VCaP (cell line): ENCODE data around the gene FHIT.

ENCODE experiments used
- H3K27ac ChIP-seq: fragments of 450-650 bp; 2 replicates; pipeline ENCODE4 v1.5.1; 2017
- CTCF ChIP-seq: fragments of 450-650 bp; conservative IDR thresholded peaks from 2 replicates; pipeline ENCODE4 v1.5.1; 2017; ENCODE audit warnings: mild to moderate bottlenecking, moderate library complexity

The FHIT gene

GRCh38 chr3:60207905-60208304 is 1043.3 kb downstream of the FHIT start:
- no peak overlapping the region for H3K27ac ChIP-seq
- TF ChIP-seq CTCF = no peak

GRCh38 chr3:60206206-60206605 is 1045.0 kb downstream of the FHIT start:
- H3K27ac ChIP-seq = no peak overlapping the region
- TF ChIP-seq CTCF = no peak

GRCh38 chr3:60202052-60202726 is 1049.1 kb downstream of the FHIT start:
- H3K27ac ChIP-seq = no peak overlapping the region
- peak; percentile 56 for TF ChIP-seq CTCF

GRCh38 chr3:60199306-60199705 is 1051.9 kb downstream of the FHIT start:
- H3K27ac ChIP-seq = no peak overlapping the region
- no peak for TF ChIP-seq CTCF

GRCh38 chr3:60198179-60198720 is 1053.0 kb downstream of the FHIT start:
- H3K27ac ChIP-seq = no peak overlapping the region

GRCh38 chr3:60192297-60193114 is 1058.7 kb downstream of the FHIT start:
- no peak for TF ChIP-seq CTCF
- no peak overlapping the region for H3K27ac ChIP-seq

More at GRCh38 chr3:60198179-60198720, 1053.0 kb downstream of the FHIT start:
- TF ChIP-seq CTCF = no peak

GRCh38 chr3:60190073-60190472 is 1061.2 kb downstream of the FHIT start:
- TF ChIP-seq CTCF = no peak
- no peak overlapping the region for H3K27ac ChIP-seq
